ENCODE measurements around the gene CFDP1.

- TF ChIP-seq CTCF (IDR thresholded peaks at IDR 0.05): no peak
- no peak for TF ChIP-seq BHLHE40 (IDR thresholded peaks at IDR 0.05; ENCODE audit: low read depth, low read length)
- TF ChIP-seq POLR2A (IDR thresholded peaks at IDR 0.05; ENCODE audit: low read length): no peak
- TF ChIP-seq ESRRA (IDR thresholded peaks at IDR 0.05; ENCODE audit: borderline replicate concordance, low read length): no peak
- no peak for TF ChIP-seq HMGXB4 (CRISPR knock-in tag; IDR thresholded peaks at IDR 0.05; ENCODE audit: borderline replicate concordance)
- TF ChIP-seq HEYL (CRISPR knock-in tag; IDR thresholded peaks at IDR 0.05): no peak
- no peak for TF ChIP-seq ZFP36 (IDR thresholded peaks at IDR 0.05; ENCODE audit: borderline replicate concordance, partially characterized antibody)
- TF ChIP-seq MAZ (IDR thresholded peaks at IDR 0.05; ENCODE audit: borderline replicate concordance, low read depth, low read length): no peak
- no peak for TF ChIP-seq EP300 (IDR thresholded peaks at IDR 0.05)
Observed at GRCh38 chr16:75340741-75341491, 92.4 kb downstream of the CFDP1 start.
